Fibroblast of lung (primary cell): ENCODE data around the gene C20orf204. TPM values are rescaled to one million over a fixed set of nuclear protein-coding genes. Genes with fewer than 3 reads are reported as not detected.

Experiments
- DNase-seq, 2 donors: peaks; one replicate each; pipeline versions ENCODE4 v3.0.0 to v3.0.0-alpha.2; 2010; ENCODE audit warnings: low read depth in 2 of 2
- H2AFZ ChIP-seq: 2 replicates; pipeline ENCODE4 v1.5.1; 2012; ENCODE audit warnings: low read length, control low read depth, inconsistent platforms
- H3K27ac ChIP-seq: 2 replicates; pipeline ENCODE4 v1.5.1; 2011; ENCODE audit warnings: low read length, control low read depth; ENCODE audit not compliant: insufficient read depth
- H3K27me3 ChIP-seq: 2 replicates; pipeline ENCODE4 v1.5.1; 2011; ENCODE audit warnings: mild to moderate bottlenecking, low read length; ENCODE audit not compliant: control insufficient read depth, insufficient read depth
- H3K36me3 ChIP-seq: 2 replicates; pipeline ENCODE4 v1.5.1; 2011; ENCODE audit warnings: low read length; ENCODE audit not compliant: control insufficient read depth, insufficient read depth
- H3K4me1 ChIP-seq: 2 replicates; pipeline ENCODE4 v1.5.1; 2011; ENCODE audit warnings: low read length; ENCODE audit not compliant: control insufficient read depth, insufficient read depth; ENCODE audit errors: extremely low read depth
- H3K4me2 ChIP-seq: 2 replicates; pipeline ENCODE4 v1.5.1; 2011; ENCODE audit warnings: low read length, control low read depth; ENCODE audit not compliant: insufficient read depth; ENCODE audit errors: extremely low read depth
- H3K4me3 ChIP-seq, 4 experiments: fragments of 200-600 bp in 1 of 4; sonication (generic) in 1 of 4; replicated peaks in 1 of 4; 2 replicates each; pipeline ENCODE4 v1.5.1; 2011 to 2016; ENCODE audit warnings: low read length in 4 of 4, low read depth in 3 of 4, mild to moderate bottlenecking in 3 of 4, control low read depth in 2 of 4, inconsistent platforms in 1 of 4, mixed read lengths in 1 of 4; ENCODE audit not compliant: insufficient read depth in 1 of 4; ENCODE audit errors: control extremely low read depth in 1 of 4
- H3K79me2 ChIP-seq: 2 replicates; pipeline ENCODE4 v1.5.1; 2012; ENCODE audit warnings: mild to moderate bottlenecking, low read length, inconsistent platforms; ENCODE audit not compliant: control insufficient read depth, insufficient read depth
- H3K9ac ChIP-seq: 2 replicates; pipeline ENCODE4 v1.5.1; 2011; ENCODE audit warnings: mild to moderate bottlenecking, low read length, control low read depth; ENCODE audit not compliant: insufficient read depth
- H3K9me3 ChIP-seq: 2 replicates; pipeline ENCODE4 v1.5.1; 2012; ENCODE audit warnings: low read depth, low read length; ENCODE audit not compliant: control insufficient read depth, insufficient read depth
- H4K20me1 ChIP-seq: 2 replicates; pipeline ENCODE4 v1.5.1; 2011; ENCODE audit warnings: low read length; ENCODE audit not compliant: control insufficient read depth, insufficient read depth; ENCODE audit errors: extremely low read depth
- CTCF ChIP-seq, 2 donors: IDR thresholded peaks in 1 of 2; conservative IDR thresholded peaks in 1 of 2; 1 replicate in 1 of 2; 2 replicates in 1 of 2; pipeline ENCODE4 v1.5.1; 2011 to 2012; ENCODE audit warnings: low read length in 2 of 2, control low read depth in 1 of 2, inconsistent platforms in 1 of 2, low read depth in 1 of 2, mild to moderate bottlenecking in 1 of 2
- EZH2 ChIP-seq: IDR thresholded peaks from 2 replicates; pipeline ENCODE4 v1.5.1; 2012; ENCODE audit warnings: low read length, control low read depth, mild to moderate bottlenecking; ENCODE audit errors: missing control alignments
- polyA plus RNA-seq, 2 donors: library from polyadenylated mRNA; depleted of rRNA in 1 of 2; stranded (reverse) in 1 of 2; unstranded in 1 of 2; fragments of >200 nt; gene quantifications; 2 replicates each; pipeline ENCODE4 v1.2.1, GENCODE V29; 2011 to 2012; ENCODE audit warnings: missing spikeins in 1 of 2
- total RNA-seq: library from RNA; depleted of rRNA; stranded (reverse); fragments of >200 nt; gene quantifications from 2 replicates; pipeline ENCODE4 v1.2.1, GENCODE V29; 2014

The C20orf204 gene
- total and polyA plus RNA-seq, 2 donors (not counting 1 experiment from before 2014, with no cell fraction given), result 0.02 to 0.66 TPM

GRCh38 chr20:64080013-64080812, 44.2 kb downstream of the C20orf204 start, which contains the start of gene OPRL1:
Gene OPRL1 (plus strand): TSS chr20:64080082. CDS start chr20:64092721, 12,639 bp downstream.
- TF ChIP-seq EZH2 (no peak), CTCF (conservative IDR thresholded peaks at IDR 0.05 in 1 of 2, IDR thresholded peaks at IDR 0.05 in 1 of 2; ENCODE audit: low read depth in 1 of 2, low read length in 2 of 2) (no peak)
- peak within 1 kb of the TSS; percentile 87 for H3K4me2 ChIP-seq
- no peaks in the 10 kb centered on the region for H3K36me3 ChIP-seq
- H3K4me3 ChIP-seq, result peak within 1 kb of the TSS; percentile 58 to 89 (median 76)
- no peaks in the 10 kb centered on the region for H3K79me2 ChIP-seq
- H3K9ac ChIP-seq, result peak within 1 kb of the TSS; percentile 55
- peak within 1 kb of the TSS; percentile 14 for H3K27ac ChIP-seq
- H3K4me1 ChIP-seq, result peaks cover 10% of the 10 kb centered on the region
- H3K9me3 ChIP-seq, result no peaks in the 10 kb centered on the region
- peaks cover 13% of the 10 kb centered on the region for H3K27me3 ChIP-seq
- no peaks in the 10 kb centered on the region for H4K20me1 ChIP-seq
- peak within 1 kb of the TSS; percentile 49 for H2AFZ ChIP-seq
- DNase-seq, result peak in 1 of 2 donors; percentile 19

GRCh38 chr20:64080813-64081623, 45.0 kb downstream of the C20orf204 start:
- Histone ChIP-seq H3K4me2 (no peak overlapping the region), H3K4me3 (peak overlapping the region in 1 of 4 experiments; percentile 57)
- TF ChIP-seq CTCF (conservative IDR thresholded peaks at IDR 0.05 in 1 of 2, IDR thresholded peaks at IDR 0.05 in 1 of 2; ENCODE audit: low read depth in 1 of 2, low read length in 2 of 2), result no peak

GRCh38 chr20:64081624-64081964, 45.6 kb downstream of the C20orf204 start:
- no peak overlapping the region for H3K9ac ChIP-seq
- peaks cover 10% of the 10 kb centered on the region for H3K4me1 ChIP-seq
- no peak for DNase-seq
- H3K79me2 ChIP-seq, result no peaks in the 10 kb centered on the region
- no peak overlapping the region for H2AFZ ChIP-seq
- no peak overlapping the region for H3K27ac ChIP-seq
- H3K27me3 ChIP-seq, result peaks cover 24% of the 10 kb centered on the region
- H3K36me3 ChIP-seq, result no peaks in the 10 kb centered on the region
- no peaks in the 10 kb centered on the region for H3K9me3 ChIP-seq
- no peak overlapping the region for H3K4me3 ChIP-seq
- no peak overlapping the region for H3K4me2 ChIP-seq
- TF ChIP-seq EZH2 (no peak), CTCF (conservative IDR thresholded peaks at IDR 0.05 in 1 of 2, IDR thresholded peaks at IDR 0.05 in 1 of 2; ENCODE audit: low read depth in 1 of 2, low read length in 2 of 2) (no peak)
- no peaks in the 10 kb centered on the region for H4K20me1 ChIP-seq

More at GRCh38 chr20:64080813-64081623, 45.0 kb downstream of the C20orf204 start:
- Histone ChIP-seq H3K27me3 (peaks cover 21% of the 10 kb centered on the region), H2AFZ (no peak overlapping the region), H3K27ac (no peak overlapping the region), H3K9ac (no peak overlapping the region), H3K79me2 (no peaks in the 10 kb centered on the region), H3K9me3 (no peaks in the 10 kb centered on the region), H3K36me3 (no peaks in the 10 kb centered on the region), H3K4me1 (peaks cover 10% of the 10 kb centered on the region), H4K20me1 (no peaks in the 10 kb centered on the region)
- no peak for DNase-seq
